Renal cortical epithelial cell (primary cell): ENCODE data around the gene MGLL. TPM values are rescaled to one million over a fixed set of nuclear protein-coding genes. Genes with fewer than 3 reads are reported as not detected.
A peak's percentile ranks its signal among the peaks of the same experiment; 100 is the strongest.
"Not testable (repeated sequence)": the region's sequence is repeated elsewhere in the genome, so short reads cannot be mapped to it uniquely, and the experiment has no call there.

Source experiments
- DNase-seq: peaks from one replicate; pipeline ENCODE4 v3.0.0-alpha.2; 2011; ENCODE audit warnings: low read depth
- total RNA-seq: library from RNA; depleted of rRNA; stranded (reverse); fragments of >200 nt; gene quantifications from 2 replicates; pipeline ENCODE4 v1.2.3, GENCODE V29; 2014

MGLL gene
- total RNA-seq, 1 donor from 2014 or later, result 155 TPM

GRCh38 chr3:127708837-127709236 lies 113.5 kb downstream of the MGLL start:
- no peak for DNase-seq

GRCh38 chr3:127707851-127708411 lies 114.4 kb downstream of the MGLL start:
- DNase-seq, result no peak

- DNase-seq, result no peak
Observed at GRCh38 chr3:127706785-127707351, 115.4 kb downstream of the MGLL start.

GRCh38 chr3:127706312-127706711 lies 116.0 kb downstream of the MGLL start:
- no peak for DNase-seq

- not testable (repeated sequence) for DNase-seq
Observed at GRCh38 chr3:127704840-127705239, 117.5 kb downstream of the MGLL start.

- no peak for DNase-seq
Observed at GRCh38 chr3:127702151-127702578, 120.2 kb downstream of the MGLL start.

- no peak for DNase-seq
Observed at GRCh38 chr3:127701280-127701911, 120.9 kb downstream of the MGLL start.

GRCh38 chr3:127700406-127700805 lies 121.9 kb downstream of the MGLL start:
- DNase-seq, result no peak

- DNase-seq, result no peak
Observed at GRCh38 chr3:127699416-127700300, 122.7 kb downstream of the MGLL start.

GRCh38 chr3:127698691-127699415 lies 123.5 kb downstream of the MGLL start:
- no peak for DNase-seq

- no peak for DNase-seq
Observed at GRCh38 chr3:127698286-127698685, 124.0 kb downstream of the MGLL start.

- peak; percentile 42 for DNase-seq
Observed at GRCh38 chr3:127697551-127698240, 124.6 kb downstream of the MGLL start.

GRCh38 chr3:127694467-127695215 lies 127.7 kb downstream of the MGLL start:
- peak; percentile 38 for DNase-seq

GRCh38 chr3:127693336-127693843 lies 128.9 kb downstream of the MGLL start:
- DNase-seq, result no peak

GRCh38 chr3:127692501-127693335 lies 129.6 kb downstream of the MGLL start:
- no peak for DNase-seq

GRCh38 chr3:127691974-127692373 lies 130.3 kb downstream of the MGLL start:
- no peak for DNase-seq

GRCh38 chr3:127691489-127691888 lies 130.8 kb downstream of the MGLL start:
- peak; percentile 24 for DNase-seq

GRCh38 chr3:127690823-127691452 lies 131.4 kb downstream of the MGLL start:
- no peak for DNase-seq

GRCh38 chr3:127690106-127690505 lies 132.2 kb downstream of the MGLL start:
- DNase-seq, result peak; percentile 44
